ENCODE results near the gene FRYL.
"Not testable (repeated sequence)": the region's sequence is repeated elsewhere in the genome, so short reads cannot be mapped to it uniquely, and the experiment has no call there.

Gene FRYL

GRCh38 chr4:48693856-48694574, 86.1 kb downstream of the FRYL start:
- DNase-seq: no peak

GRCh38 chr4:48692897-48693296, 87.2 kb downstream of the FRYL start:
- no peak for DNase-seq

DNA sequence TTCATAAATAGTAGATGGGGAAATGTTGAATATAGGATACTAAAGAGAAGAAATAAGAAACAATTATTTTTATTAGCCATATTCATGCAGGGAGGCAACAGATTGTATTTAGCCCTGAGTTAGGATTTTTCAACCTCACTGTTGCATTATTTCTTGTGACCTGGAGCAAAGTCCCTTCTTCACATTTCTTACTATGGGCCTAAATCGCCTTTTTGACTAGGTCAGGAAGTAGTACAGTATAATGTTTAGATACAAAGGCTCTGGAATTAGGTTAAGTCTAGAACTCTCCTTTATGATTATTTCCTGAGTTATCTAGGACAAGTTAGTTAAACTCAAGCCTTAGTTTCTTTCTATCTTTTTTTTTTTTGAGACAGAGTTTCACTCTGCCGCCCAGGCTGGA, 88.0 kb downstream of the FRYL start:
- no peak for DNase-seq

DNA sequence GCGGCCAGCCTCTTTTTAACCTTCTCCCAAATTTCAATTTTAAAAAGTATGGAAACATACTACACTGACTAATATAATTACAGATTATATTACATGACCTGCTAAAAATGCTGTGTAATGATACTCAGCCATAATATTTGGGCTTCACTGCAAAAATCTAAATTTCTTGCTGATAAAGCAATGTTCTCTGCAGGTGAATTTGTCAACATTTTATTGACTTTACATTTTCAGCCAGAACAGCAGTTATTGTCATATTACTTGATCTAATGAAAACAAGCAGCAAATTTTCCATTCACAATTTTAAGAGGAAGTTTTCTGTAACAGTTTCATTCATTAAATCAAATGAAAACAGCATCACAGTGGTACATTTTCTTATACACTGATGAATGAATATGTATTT, 91.1 kb downstream of the FRYL start:
- DNase-seq: no peak

- no peak for DNase-seq
Observed at GRCh38 chr4:48687313-48688051, 92.6 kb downstream of the FRYL start.

GRCh38 chr4:48686369-48686768, 93.7 kb downstream of the FRYL start:
- no peak for DNase-seq

- no peak for DNase-seq
Observed at GRCh38 chr4:48683784-48684666, 96.1 kb downstream of the FRYL start.

DNA sequence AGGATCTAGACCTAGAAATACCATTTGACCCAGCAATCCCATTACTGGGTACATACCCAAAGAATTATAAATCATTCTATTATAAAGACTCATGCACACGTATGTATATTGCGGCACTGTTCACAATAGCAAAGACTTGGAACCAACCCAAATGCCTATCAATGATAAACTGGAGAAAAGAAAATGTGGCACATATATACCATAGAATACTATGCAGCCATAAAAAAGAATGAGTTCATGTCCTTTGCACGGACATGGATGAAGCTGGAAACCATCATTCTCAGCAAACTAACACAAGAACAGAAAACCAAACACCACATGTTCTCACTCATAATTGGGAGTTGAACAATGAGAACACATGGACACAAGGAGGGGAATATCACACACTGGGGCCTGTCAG, 97.2 kb downstream of the FRYL start:
- DNase-seq: not testable (repeated sequence)

- DNase-seq: no peak
Observed at GRCh38 chr4:48681856-48682255, 98.2 kb downstream of the FRYL start.

DNA sequence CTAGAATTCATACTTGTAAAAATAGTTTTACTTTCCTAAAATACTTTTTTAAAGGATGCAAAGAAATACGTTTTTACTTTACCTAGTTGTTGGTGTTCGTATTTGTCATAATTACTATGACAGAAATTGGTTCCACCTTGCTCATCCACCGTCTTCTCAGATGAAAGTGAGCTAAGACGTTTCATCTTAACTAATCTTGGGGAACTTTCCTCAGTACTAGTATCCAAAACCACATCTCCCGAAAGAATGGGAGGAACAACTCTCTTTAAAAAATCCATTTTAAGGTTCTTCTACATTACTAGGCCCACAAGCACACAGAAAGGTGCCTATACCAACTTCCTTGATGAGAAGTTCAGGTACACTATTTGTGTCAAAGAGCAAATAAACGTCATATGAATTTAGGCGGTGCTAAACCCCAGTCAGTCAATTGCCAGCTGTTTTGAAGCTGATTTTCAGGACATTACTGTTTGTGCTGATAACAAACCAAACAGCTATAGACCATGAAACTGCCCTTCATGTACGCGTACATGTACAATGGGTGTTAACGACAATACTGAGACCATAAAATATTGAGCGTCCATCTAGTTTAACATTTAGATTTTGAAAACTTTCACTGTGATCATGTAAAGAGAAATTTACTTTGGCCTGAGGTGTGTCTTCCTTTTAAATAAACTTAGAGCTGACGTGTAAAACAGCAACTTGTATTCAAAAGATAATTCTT, 99.1 kb downstream of the FRYL start:
- no peak for DNase-seq

DNA sequence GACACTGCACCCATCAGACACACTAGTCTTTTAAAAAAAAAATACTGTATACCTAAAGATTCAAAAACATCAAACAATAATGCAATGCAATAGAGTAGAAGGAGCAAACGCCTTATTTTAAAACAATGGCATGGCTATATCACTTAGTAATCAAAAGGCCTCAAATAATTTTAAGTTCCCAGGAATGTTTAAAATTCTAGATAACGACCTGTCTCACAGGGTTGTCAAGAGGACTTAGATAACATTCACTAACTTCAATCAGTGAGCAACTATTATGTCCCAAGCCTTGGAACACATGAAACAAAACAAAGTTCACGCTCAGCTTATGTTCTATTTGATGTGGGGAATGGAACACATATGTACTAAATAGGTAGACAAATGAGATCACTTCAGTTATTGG, 106.5 kb downstream of the FRYL start:
- no peak for DNase-seq

DNA sequence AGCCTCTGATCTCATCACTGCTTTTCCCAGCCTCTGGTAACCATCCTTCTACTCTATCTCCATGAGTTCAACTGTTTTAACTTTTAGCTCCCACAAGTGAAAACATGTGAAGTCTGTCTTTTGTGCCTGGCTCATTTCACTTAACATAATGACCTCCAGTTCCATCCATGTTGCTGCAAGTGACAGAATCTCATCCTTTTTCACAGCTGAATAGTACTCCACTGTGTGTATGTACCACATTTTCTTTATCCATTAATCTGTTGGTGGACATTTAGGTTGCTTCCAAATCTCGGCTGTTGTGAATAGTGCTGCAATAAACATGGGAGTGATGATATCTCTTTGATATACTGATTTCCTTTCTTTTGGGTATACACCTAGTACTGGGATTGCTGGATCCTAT, 109.5 kb downstream of the FRYL start:
- no peak for DNase-seq

DNA sequence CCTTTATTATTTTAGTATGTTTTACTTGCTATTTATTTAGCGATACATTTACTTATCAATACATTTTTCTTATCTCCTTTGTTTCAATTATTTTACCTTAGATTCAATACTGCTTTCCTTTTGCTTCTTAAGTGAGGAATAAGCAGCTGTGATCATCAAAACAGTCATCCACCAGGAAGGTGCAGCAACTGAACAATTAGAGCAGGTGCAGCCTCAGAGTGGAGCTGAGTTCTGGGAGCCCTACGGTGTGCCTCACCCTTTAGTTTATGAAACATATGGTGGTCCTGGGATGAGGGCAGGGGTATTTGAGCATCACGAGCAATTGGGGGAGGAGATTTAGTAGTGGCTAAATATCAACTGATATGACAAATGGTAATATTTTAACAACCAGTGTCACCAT, 111.0 kb downstream of the FRYL start:
- DNase-seq: no peak

DNA sequence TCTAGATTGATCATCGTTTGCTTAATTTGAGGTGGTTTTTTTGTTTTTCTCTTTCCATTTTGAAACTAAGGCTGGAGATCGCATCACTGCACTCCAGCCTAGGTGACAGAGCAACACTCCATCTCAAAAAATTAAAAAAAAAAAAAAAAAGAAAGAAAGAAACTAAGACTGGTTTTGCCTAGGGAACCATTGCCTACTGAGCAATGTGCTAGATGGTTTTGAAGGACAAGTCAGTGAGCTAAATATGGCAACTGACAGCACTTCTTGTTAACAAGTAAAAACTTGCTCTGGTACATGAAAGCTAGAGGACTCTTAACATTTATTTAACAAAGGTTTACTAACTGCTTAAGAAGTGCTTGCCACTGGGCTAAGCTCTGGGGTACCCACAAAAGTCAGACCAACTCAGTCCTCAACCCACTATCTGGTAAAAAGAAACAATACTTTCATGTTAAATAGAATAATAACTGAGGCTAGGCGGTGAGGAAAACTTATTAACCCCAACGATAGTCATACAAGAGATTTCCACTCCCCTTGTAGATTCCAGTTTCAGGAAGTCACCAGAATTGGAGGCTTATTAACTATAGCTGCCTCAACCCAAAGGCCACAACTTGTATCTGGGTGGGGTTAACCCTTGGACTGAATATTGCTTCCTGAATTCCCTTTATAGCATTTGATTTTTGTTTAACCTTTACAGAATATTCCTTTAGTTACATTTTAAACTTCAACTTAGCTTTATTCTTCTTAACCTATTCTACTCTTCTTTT, 111.6 kb downstream of the FRYL start:
- no peak for DNase-seq

GRCh38 chr4:48667148-48667547, 112.9 kb downstream of the FRYL start:
- DNase-seq: no peak

- DNase-seq: no peak
Observed at GRCh38 chr4:48665555-48666186, 114.4 kb downstream of the FRYL start.

- no peak for DNase-seq
Observed at GRCh38 chr4:48664938-48665337, 115.1 kb downstream of the FRYL start.

DNA sequence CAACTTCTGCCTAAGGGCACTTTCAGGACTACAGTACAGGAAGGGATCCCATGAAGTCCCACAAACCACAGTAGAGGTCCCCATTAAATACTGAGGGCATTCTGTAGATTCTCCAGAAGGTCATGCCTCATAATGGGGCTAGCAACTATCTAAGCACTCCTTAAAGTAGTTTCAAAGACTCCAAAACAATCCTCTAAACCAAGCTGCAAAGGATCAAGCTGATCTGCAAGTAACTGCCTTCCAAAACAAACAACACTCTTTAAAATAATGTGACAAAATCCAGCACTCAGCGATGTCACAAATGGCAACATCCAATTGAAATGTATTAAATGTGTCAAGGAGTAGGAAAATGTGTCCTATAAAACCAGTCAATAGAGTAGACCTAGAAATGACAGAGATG, 118.7 kb downstream of the FRYL start:
- no peak for DNase-seq

DNA sequence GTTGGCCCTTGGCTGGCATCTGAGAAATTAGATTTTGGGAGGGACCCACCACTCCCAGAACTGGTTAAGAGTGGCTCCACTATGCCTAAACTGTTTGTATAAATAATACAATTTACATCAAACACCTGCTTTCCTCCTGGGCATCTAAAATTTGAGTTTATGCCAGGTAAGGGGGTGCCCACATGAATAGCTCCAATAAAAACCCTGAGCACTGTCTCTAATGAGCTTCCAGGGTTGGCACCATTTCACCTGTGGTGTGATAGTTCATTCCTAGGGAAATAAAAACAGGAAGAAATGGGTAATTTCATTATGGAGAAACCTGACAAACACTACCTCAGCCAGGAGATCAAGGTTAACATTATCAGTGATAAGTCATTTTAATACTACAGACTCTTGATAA, 119.7 kb downstream of the FRYL start:
- no peak for DNase-seq

- no peak for DNase-seq
Observed at GRCh38 chr4:48654015-48654664, 125.9 kb downstream of the FRYL start.

Measured in DMS153 (cell line).